SW480 (cell line): ENCODE data around the gene GRID1.

ENCODE experiments used
- DNase-seq: peaks from one replicate; pipeline ENCODE4 v3.0.0-alpha.2; 2016; ENCODE audit warnings: low spot score

The GRID1 gene

DNA sequence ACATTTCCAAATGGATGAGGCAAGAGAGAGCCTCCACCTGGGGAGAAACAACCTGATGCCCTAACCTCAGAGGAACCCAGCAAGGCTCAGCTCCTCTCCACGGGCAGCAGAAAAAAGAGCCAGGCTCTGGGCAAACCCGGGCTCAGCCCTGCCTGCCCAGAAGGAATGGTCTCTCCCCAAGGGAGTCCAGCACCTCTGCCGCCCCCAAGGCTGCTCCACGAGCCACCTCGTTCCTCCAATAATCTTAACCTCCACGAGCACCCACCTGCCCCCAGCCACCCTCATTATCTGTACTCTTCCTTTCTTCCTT, 154.2 kb downstream of the GRID1 start:
- no peak for DNase-seq

GRCh38 chr10:86211691-86212390, 154.8 kb downstream of the GRID1 start:
- DNase-seq: no peak

- DNase-seq: no peak
Measured at GRCh38 chr10:86210416-86210815, 156.2 kb downstream of the GRID1 start.

- DNase-seq: no peak
Measured at GRCh38 chr10:86209726-86210125, 156.9 kb downstream of the GRID1 start.

GRCh38 chr10:86207226-86207625, 159.4 kb downstream of the GRID1 start:
- DNase-seq: no peak

GRCh38 chr10:86206240-86206579, 160.4 kb downstream of the GRID1 start:
- DNase-seq: no peak

DNA sequence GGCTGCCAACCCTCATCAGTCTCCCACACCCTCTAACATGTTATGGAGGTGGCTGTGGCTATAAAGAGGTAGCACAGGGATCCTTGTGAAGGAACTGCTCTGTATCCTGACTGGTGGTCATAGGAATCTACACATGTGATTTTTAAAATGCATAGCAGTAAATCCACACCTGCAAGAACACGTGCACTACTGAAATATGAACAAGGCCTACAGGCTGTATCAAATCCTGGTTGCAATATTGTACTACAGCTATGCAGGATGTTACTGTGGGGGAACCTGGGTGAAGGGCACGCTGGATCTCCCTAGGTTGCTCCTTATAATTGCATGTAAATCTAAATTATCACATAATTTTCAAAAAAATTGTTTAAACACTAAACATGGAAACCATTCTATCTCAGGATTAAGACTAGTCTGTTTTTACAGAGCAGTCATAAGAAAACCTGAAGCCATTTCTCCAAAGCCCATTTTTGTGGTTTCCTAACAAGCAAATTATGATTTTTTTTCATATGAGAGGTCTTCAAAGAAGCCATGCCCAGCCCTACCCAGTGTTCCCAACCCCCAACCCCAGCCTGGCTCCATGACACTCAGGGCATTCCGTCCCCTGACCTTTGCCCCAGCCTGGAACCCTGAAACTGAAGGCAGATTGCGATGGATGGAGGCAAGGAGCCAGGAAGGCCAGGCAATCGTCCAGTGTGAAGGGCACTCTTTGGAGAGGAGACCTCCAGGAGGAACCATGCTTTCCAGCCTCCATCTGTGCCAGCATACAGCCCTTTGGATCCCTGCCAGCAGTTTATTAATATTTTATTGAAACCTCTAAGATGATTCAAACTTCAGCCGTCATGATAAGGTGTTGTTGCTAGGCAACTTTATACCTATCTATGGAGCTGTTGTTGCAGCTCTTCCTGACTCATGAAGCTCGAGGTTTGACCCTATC, 161.0 kb downstream of the GRID1 start:
- DNase-seq: no peak

DNA sequence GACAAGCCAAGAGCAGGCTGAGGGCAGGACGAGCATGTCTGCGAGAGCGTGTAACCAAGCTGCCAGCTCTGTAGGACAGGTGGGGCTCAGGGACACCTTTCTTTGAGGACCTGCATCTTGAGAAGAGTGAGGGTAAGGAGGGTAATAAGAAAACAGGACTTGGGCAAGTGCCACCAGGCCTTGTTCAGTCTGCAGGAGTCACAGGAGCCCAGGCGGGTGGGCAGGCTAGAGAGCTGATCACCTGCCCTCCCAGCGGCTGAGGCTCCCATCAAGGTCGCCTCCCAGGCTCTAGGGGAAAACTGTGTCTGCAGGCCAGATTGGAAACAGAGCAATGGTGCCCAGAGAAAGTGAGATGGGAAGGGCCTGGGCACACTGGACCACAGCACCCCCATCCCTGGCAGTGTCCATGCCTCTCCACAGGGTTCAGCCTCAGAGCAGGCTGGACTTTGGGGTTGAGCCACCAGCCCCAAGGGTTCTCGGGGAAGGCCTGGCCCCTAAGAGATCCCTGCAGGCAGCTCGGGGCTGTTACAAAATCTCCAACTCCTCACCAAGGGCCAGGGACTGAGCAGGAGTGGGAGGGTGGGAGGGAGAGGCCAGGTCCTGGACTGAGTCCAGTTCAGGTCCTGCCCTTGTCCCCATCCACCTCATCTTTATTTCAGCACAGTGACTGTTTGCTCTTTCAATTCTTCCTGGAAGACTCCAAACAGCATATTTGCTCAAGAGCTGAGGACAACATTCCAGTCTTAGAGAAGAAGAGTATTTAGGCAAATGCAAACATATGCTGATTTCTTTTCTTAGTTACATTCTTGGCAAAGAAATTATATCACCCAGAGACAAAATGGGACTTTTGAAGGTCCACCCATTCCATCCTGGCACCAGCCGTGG, 161.9 kb downstream of the GRID1 start:
- no peak for DNase-seq

GRCh38 chr10:86203162-86203905, 163.3 kb downstream of the GRID1 start:
- DNase-seq: peak; percentile 6

GRCh38 chr10:86202226-86202735, 164.3 kb downstream of the GRID1 start:
- DNase-seq: no peak

- DNase-seq: no peak
Measured at GRCh38 chr10:86200867-86201266, 165.7 kb downstream of the GRID1 start.

- no peak for DNase-seq
Measured at GRCh38 chr10:86200269-86200668, 166.3 kb downstream of the GRID1 start.

GRCh38 chr10:86199041-86199440, 167.6 kb downstream of the GRID1 start:
- DNase-seq: no peak

GRCh38 chr10:86198271-86198670, 168.3 kb downstream of the GRID1 start:
- no peak for DNase-seq

- no peak for DNase-seq
Measured at GRCh38 chr10:86197166-86197790, 169.3 kb downstream of the GRID1 start.

DNA sequence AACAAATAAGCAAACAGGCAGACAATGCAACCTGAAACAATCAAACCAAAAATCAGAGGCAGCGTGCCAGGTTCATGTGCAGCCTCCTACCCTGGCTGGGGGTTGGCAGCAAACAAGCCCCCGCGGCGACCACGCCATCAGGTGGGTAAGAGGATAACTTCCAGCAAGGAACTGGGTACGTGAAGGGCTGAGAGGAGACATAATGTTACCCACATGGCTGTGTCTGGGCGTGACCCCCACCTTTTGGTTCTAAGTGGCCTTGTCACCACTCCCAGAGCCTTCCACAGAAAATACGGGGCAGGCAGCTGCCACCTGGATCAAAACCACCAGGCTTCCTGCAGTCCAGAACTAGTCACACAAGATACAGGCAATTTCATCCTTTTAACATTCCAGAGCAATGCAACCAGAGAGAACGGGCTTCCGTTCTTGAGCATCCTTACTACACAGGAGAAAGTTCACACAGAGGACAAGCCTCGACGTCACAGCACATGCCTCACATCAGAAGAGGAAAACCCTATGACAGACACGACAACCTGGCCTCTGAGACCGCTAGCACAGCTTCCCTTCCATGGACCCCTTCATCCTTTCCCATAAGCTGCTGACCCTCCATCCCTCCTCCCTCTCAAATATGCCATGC, 171.0 kb downstream of the GRID1 start:
- DNase-seq: no peak

GRCh38 chr10:86194684-86195083, 171.9 kb downstream of the GRID1 start:
- DNase-seq: no peak

- DNase-seq: no peak
Measured at GRCh38 chr10:86193841-86194240, 172.8 kb downstream of the GRID1 start.

GRCh38 chr10:86192691-86193090, 173.9 kb downstream of the GRID1 start:
- no peak for DNase-seq

GRCh38 chr10:86192147-86192546, 174.4 kb downstream of the GRID1 start:
- no peak for DNase-seq

GRCh38 chr10:86191686-86192085, 174.9 kb downstream of the GRID1 start:
- DNase-seq: no peak
